Measurements from ENCODE around the gene AEBP2.

- TF ChIP-seq EZH2 (IDR thresholded peaks at IDR 0.05; ENCODE audit: borderline replicate concordance, low read length) (no peak), CTCF (conservative IDR thresholded peaks at IDR 0.05 in 1 of 2, IDR thresholded peaks at IDR 0.05 in 1 of 2; ENCODE audit: extremely low read depth in 1 of 2, insufficient read depth in 1 of 2, low read depth in 1 of 2, low read length in 2 of 2) (no peak)
These were observed 17.6 kb upstream of the AEBP2 start for GRCh38 chr12:19421503-19422282.
